Heart left ventricle (tissue), 16 donors: Measurements from ENCODE around the gene CD63. TPM values are rescaled to one million over a fixed set of nuclear protein-coding genes. Genes with fewer than 3 reads are reported as not detected.

ENCODE experiments used
- ATAC-seq, 4 donors: fragments of 200-7000 bp; cut with Tn5 transposase; one replicate each; pipeline ENCODE4 v1.9.1; 2020 to 2022; ENCODE audit warnings: moderate library complexity in 4 of 4, mild to moderate bottlenecking in 3 of 4, moderate number of reproducible peaks in 1 of 4
- DNase-seq, 5 donors: peaks; one replicate each; pipeline ENCODE4 v3.0.0-alpha.2; 2020
- H3K27ac ChIP-seq, 12 donors: fragments of 200-600 bp; sonication (generic) in 4 of 12; one replicate each; pipeline versions ENCODE4 v1.5.0 to v1.8.0; 2016 to 2022; ENCODE audit warnings: mild to moderate bottlenecking in 2 of 12
- H3K27me3 ChIP-seq, 9 donors: fragments of 200-600 bp; sonication (generic) in 2 of 9; one replicate each; pipeline versions ENCODE4 v1.5.1 to v1.8.0; 2016 to 2022; ENCODE audit warnings: mild to moderate bottlenecking in 3 of 9
- H3K36me3 ChIP-seq, 9 donors: fragments of 200-600 bp; sonication (generic) in 2 of 9; one replicate each; pipeline versions ENCODE4 v1.5.0 to v1.8.0; 2018 to 2022; ENCODE audit warnings: mild to moderate bottlenecking in 2 of 9
- H3K4me1 ChIP-seq, 12 donors: fragments of 200-600 bp; sonication (generic) in 4 of 12; one replicate each; pipeline versions ENCODE4 v1.5.0 to v1.8.0; 2016 to 2022; ENCODE audit warnings: mild to moderate bottlenecking in 3 of 12
- H3K4me3 ChIP-seq, 12 donors: fragments of 200-600 bp; sonication (generic) in 4 of 12; one replicate each; pipeline versions ENCODE4 v1.5.0 to v1.8.0; 2017 to 2022; ENCODE audit warnings: mild to moderate bottlenecking in 9 of 12, moderate library complexity in 4 of 12
- H3K9me3 ChIP-seq, 12 donors: fragments of 200-600 bp; sonication (generic) in 4 of 12; one replicate each; pipeline versions ENCODE4 v1.5.0 to v1.8.0; 2016 to 2022; ENCODE audit warnings: mild to moderate bottlenecking in 1 of 12
- POLR2A ChIP-seq, 2 donors: fragments of 450-650 bp; IDR thresholded peaks; one replicate each; pipeline ENCODE4 v1.6.1; 2017; ENCODE audit warnings: antibody characterized with exemption in 2 of 2, mild to moderate bottlenecking in 2 of 2, moderate library complexity in 2 of 2
- WGBS, 4 donors: extraction: QIAGEN DNeasy Blood & Tissue Kit in 2 of 4; methylation state at CpG; one replicate each; pipeline versions ENCODE4 v1.1.5 to v1.1.7; 2013 to 2018; 5-methylcytosine and 5-hydroxymethylcytosine counted together
- intact Hi-C, 10 donors: fragments of 100-400 bp; cut with DNase I; formaldehyde crosslinking; loops; one replicate each; pipeline versions ENCODE4 v1.11.1 to v1.14.2; 2022
- polyA plus RNA-seq, 2 donors: library from polyadenylated mRNA; stranded (reverse); fragments of 200-250 nt; gene quantifications; one replicate each; pipeline ENCODE4 v1.2.3, GENCODE V29; 2013
- total RNA-seq, 9 donors: library from RNA; depleted of rRNA in 2 of 9; stranded (reverse); fragments of >200 nt in 2 of 9; fragmentation: NEBNext Ultra II Directional in 3 of 9; extraction: Animal tissue kit (Norgen Biotek cat#: 25700) in 3 of 9; gene quantifications; one replicate each; pipeline versions ENCODE4 v1.1.0 to v1.2.4, GENCODE V29; 2016 to 2023
- TF ChIP-seq, protein P1 (sequence below), 12 donors: fragments of 200-600 bp; sonication (generic) in 4 of 12; IDR thresholded peaks; one replicate each; pipeline versions ENCODE4 v1.5.0 to v1.8.0; 2018 to 2022; ENCODE audit warnings: antibody characterized with exemption in 12 of 12, mild to moderate bottlenecking in 5 of 12
- donor health status: ischemic (EF 13 %, LVEDD 7.1; RV severe dilation, severe dysfunction).
- donor health status: healthy with polysubstance abuse.
- donor health status: DM: no; HTN: yes; CAD: no.
- donor health status: DM: no; HTN: no; CAD: no.
- donor health status: ischemic (EF 25% LVEDD 6.9; RV normal size, moderate dysfunction).
- donor health status: ischemic (EF 25% LVEDD 5.7; RV mildly dilated, moderate dysfunction).
- donor health status: healthy.
- donor health status: DM: yes; HTN: yes; CAD: no.
- donor health status: ischemic (EF 35%, LVEDD 5.7; RV mildly dilated, moderate dysfunction).
- donor health status: nonischemic (EF 11% LVEDD 7.7; RV severe dilation, severe dysfunction).
- donor health status: DM: yes; HTN: yes; CAD: no.
- donor health status: PGD.
- donor health status: ischemic (EF 29% LVEDD 5.4; RV normal size, mild dysfunction).
- donor health status: nonischemic (EF 23%, LVEDD 6.1; RV moderate dilation, normal function).

The CD63 gene
- total and polyA plus RNA-seq, 11 donors, result 475 to 2,790 (median 865) TPM

DNA sequence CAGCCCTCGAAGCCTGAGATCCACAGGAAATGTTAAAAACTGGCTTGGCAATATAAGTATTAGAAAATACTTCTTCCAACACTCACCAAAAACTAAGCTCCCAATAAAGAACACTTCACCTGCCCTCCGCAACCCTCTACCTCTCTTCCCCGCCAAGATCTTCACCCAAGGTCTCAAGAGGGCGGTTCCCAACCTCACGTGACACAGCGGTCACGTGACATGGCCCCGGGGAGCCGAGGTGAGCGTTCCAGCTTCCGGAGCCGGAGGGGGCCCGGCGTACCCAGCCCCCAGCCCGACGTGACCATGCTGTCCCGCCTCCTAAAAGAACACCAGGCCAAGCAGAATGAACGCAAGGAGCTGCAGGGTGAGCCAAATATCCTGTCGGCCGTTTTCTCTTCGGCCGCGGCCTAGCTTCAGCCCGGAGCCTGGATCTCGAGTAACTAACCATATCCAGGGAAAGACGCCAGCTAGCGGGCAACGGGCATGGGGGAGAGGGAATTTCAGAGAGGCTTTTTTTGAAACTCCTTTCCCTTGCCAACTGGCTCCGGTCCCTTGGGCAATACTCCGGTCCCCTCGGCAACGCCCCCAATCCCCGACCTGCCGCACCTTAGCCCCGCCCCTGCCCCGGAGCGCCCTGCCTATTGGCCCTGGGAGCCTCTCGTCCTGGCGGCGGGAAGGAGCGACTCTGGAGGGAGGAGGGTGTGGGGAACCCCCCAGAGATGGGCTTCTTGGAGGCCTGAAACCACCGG is 12.8 kb downstream of the CD63 start, which contains the start of gene BLOC1S1:
BLOC1S1 (plus strand) TSS at position 214 of the 749 bp plus-strand sequence; CDS start at position 220, 6 bp downstream.
- Histone ChIP-seq H3K4me1 (peaks cover 3 to 83% (median 64%) of the 10 kb centered on the region in 12 donors), H3K27me3 (no peaks in the 10 kb centered on the region), H3K9me3 (no peaks in the 10 kb centered on the region), H3K36me3 (peaks cover 0 to 16% (median 0%) of the 10 kb centered on the region in 9 donors), H3K4me3 (peak within 1 kb of the TSS; percentile 56 to 93 (median 72)), H3K27ac (peak within 1 kb of the TSS; percentile 89 to 99 (median 94))
- intact Hi-C loops, result no loop called here
- 0 to 2% (median 0%) methylated on average over 23 to 42 of the region's 42 CpGs for WGBS, 4 donors
- peak; percentile 91 to 96 (median 93) for DNase-seq
- TF ChIP-seq, protein P1, sequence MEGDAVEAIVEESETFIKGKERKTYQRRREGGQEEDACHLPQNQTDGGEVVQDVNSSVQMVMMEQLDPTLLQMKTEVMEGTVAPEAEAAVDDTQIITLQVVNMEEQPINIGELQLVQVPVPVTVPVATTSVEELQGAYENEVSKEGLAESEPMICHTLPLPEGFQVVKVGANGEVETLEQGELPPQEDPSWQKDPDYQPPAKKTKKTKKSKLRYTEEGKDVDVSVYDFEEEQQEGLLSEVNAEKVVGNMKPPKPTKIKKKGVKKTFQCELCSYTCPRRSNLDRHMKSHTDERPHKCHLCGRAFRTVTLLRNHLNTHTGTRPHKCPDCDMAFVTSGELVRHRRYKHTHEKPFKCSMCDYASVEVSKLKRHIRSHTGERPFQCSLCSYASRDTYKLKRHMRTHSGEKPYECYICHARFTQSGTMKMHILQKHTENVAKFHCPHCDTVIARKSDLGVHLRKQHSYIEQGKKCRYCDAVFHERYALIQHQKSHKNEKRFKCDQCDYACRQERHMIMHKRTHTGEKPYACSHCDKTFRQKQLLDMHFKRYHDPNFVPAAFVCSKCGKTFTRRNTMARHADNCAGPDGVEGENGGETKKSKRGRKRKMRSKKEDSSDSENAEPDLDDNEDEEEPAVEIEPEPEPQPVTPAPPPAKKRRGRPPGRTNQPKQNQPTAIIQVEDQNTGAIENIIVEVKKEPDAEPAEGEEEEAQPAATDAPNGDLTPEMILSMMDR (IDR thresholded peaks at IDR 0.05), result peak in 3 of 12 donors; percentile 12 to 15 (median 14)
- TF ChIP-seq POLR2A (IDR thresholded peaks at IDR 0.05), result peak in 1 of 2 donors; percentile 55
- peak; percentile 56 to 75 (median 64) for ATAC-seq

DNA sequence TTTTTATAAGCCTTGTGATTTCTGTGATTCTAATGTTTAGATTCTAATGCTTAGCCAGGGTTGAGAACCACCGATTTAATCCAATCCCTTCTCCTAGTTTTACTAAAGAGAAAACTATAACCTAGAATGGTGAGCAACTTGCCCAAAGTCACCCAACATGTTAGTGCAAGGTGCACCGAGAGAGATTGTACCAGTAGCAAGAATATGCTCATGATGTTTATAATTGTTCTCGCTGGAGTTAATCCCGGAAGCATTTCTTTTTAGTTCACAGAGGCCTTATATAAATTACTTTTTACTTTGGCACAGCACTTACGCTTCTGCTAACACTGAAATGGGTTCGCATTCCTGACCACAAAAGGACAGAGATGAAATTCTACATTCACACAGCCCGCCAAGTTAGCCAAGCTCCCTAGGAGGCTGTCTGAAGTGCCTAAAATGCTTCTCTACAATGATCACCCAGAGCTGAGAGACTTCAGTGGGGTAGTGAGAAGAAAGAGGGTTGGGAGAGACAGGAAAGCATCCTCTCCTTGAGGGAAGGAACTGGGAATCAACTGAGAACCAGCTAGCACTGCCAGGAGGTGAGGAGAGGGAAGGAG is 13.5 kb downstream of the CD63 start:
- Histone ChIP-seq H3K27ac (peak overlapping the region; percentile 89 to 99 (median 94)), H3K4me1 (peaks cover 3 to 75% (median 58%) of the 10 kb centered on the region in 12 donors), H3K4me3 (peak overlapping the region in 11 of 12 donors; percentile 64 to 93 (median 73)), H3K36me3 (peaks cover 0 to 14% (median 0%) of the 10 kb centered on the region in 9 donors), H3K9me3 (no peaks in the 10 kb centered on the region), H3K27me3 (no peaks in the 10 kb centered on the region)
- ATAC-seq, result no peak
- no peak for TF ChIP-seq POLR2A (IDR thresholded peaks at IDR 0.05)
- TF ChIP-seq, protein P1 (IDR thresholded peaks at IDR 0.05), result no peak
- peak in 1 of 5 donors; percentile 3 for DNase-seq
- 63 to 72% (median 70%) methylated on average over 7 of the region's 7 CpGs for WGBS, 4 donors
- intact Hi-C loops, result no loop called here

DNA sequence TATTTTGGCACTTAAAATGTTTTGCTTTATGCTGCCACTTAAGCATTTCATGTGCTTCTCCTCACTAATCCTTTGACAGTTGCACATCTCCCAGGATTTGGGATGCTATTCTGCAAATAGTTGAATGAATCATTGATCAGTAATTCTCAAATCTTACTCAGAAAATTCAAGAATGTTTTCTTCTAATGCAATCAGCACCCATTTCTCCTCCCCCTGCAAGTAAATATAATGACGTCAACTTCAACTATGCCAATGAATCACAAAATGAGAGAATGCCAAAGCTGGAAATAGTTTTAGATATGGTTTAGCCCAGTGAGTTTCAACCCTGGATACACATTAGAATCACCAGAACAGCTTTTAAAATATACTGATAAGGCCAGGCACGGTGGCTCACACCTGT is 15.1 kb downstream of the CD63 start:
- Histone ChIP-seq H3K36me3 (no peaks in the 10 kb centered on the region), H3K9me3 (no peaks in the 10 kb centered on the region), H3K27me3 (no peaks in the 10 kb centered on the region), H3K4me3 (peak overlapping the region in 5 of 12 donors; percentile 24 to 87 (median 73)), H3K4me1 (peaks cover 3 to 68% (median 49%) of the 10 kb centered on the region in 12 donors), H3K27ac (peak overlapping the region in 10 of 12 donors; percentile 65 to 99 (median 93))
- WGBS, 4 donors, result 30 to 55% (median 45%) methylated on average over 2 of the region's 2 CpGs
- no peak for ATAC-seq
- no peak for DNase-seq
- TF ChIP-seq, protein P1 (IDR thresholded peaks at IDR 0.05), result no peak
- no peak for TF ChIP-seq POLR2A (IDR thresholded peaks at IDR 0.05)
- intact Hi-C loops, result no loop called here
